Activated CD4-positive, alpha-beta T cell treated with anti-CD3 and anti-CD28 coated beads for 1 hour (primary cell): ENCODE measurements around the gene ADGRB3.
"Not testable (repeated sequence)": the region's sequence is repeated elsewhere in the genome, so short reads cannot be mapped to it uniquely, and the experiment has no call there.

Experiments
- DNase-seq: peaks from one replicate; pipeline ENCODE4 v3.0.0-alpha.2; 2020

Gene ADGRB3

GRCh38 chr6:69378326-69378725 lies 743.2 kb downstream of the ADGRB3 start:
- no peak for DNase-seq

- no peak for DNase-seq
These were observed 744.4 kb downstream of the ADGRB3 start for GRCh38 chr6:69379518-69379917.

GRCh38 chr6:69383627-69384026 lies 748.5 kb downstream of the ADGRB3 start:
- no peak for DNase-seq

- DNase-seq: no peak
These were observed 751.3 kb downstream of the ADGRB3 start for GRCh38 chr6:69386426-69386825.

GRCh38 chr6:69390125-69390524 lies 755.0 kb downstream of the ADGRB3 start:
- DNase-seq: no peak

GRCh38 chr6:69391106-69391505 lies 756.0 kb downstream of the ADGRB3 start:
- no peak for DNase-seq

GRCh38 chr6:69392745-69393144 lies 757.7 kb downstream of the ADGRB3 start:
- DNase-seq: no peak

GRCh38 chr6:69398311-69398710 lies 763.2 kb downstream of the ADGRB3 start:
- no peak for DNase-seq

- DNase-seq: no peak
These were observed 763.6 kb downstream of the ADGRB3 start for GRCh38 chr6:69398729-69399128.

GRCh38 chr6:69408886-69409285 lies 773.8 kb downstream of the ADGRB3 start:
- DNase-seq: no peak

GRCh38 chr6:69416776-69417175 lies 781.7 kb downstream of the ADGRB3 start:
- DNase-seq: no peak

- DNase-seq: no peak
These were observed 786.2 kb downstream of the ADGRB3 start for GRCh38 chr6:69421269-69421668.

GRCh38 chr6:69422020-69422419 lies 786.9 kb downstream of the ADGRB3 start:
- DNase-seq: no peak

- DNase-seq: no peak
These were observed 787.4 kb downstream of the ADGRB3 start for GRCh38 chr6:69422475-69422874.

- DNase-seq: no peak
These were observed 788.7 kb downstream of the ADGRB3 start for GRCh38 chr6:69423785-69424184.

GRCh38 chr6:69424581-69424980 lies 789.5 kb downstream of the ADGRB3 start:
- DNase-seq: no peak

GRCh38 chr6:69427882-69428281 lies 792.8 kb downstream of the ADGRB3 start:
- DNase-seq: no peak

GRCh38 chr6:69432168-69432567 lies 797.1 kb downstream of the ADGRB3 start:
- not testable (repeated sequence) for DNase-seq

- not testable (repeated sequence) for DNase-seq
These were observed 798.0 kb downstream of the ADGRB3 start for GRCh38 chr6:69433116-69433515.

- DNase-seq: no peak
These were observed 803.0 kb downstream of the ADGRB3 start for GRCh38 chr6:69438113-69438512.
